Activated CD8-positive, alpha-beta T cell treated with anti-CD3 and anti-CD28 coated beads for 36 hours (primary cell): ENCODE measurements around the gene ABHD2. TPM values are rescaled to one million over a fixed set of nuclear protein-coding genes. Genes with fewer than 3 reads are reported as not detected.

Source experiments
- ATAC-seq: fragments of 200-7000 bp; cut with Tn5 transposase; one replicate; pipeline ENCODE4 v1.10.0; 2021; ENCODE audit warnings: mild to moderate bottlenecking, moderate library complexity
- CTCF ChIA-PET: fragments of 350-600 bp; sonication (Branson Sonifier 250); formaldehyde crosslinking; loops from one replicate; lab custom pipeline; 2021; ENCODE audit warnings: antibody characterized with exemption; lab: Charles Lee
- POLR2A ChIA-PET: fragments of 350-600 bp; sonication (Branson Sonifier 250); formaldehyde crosslinking; loops from one replicate; lab custom pipeline; 2021; ENCODE audit warnings: antibody characterized with exemption; lab: Charles Lee
- DNase-seq: peaks from one replicate; pipeline ENCODE4 v3.0.0-alpha.2; 2020
- H3K27ac Mint-ChIP-seq: one replicate; pipeline ENCODE4 v1.8.0; 2021; ENCODE audit warnings: mild to moderate bottlenecking, mixed read lengths
- H3K27me3 Mint-ChIP-seq: one replicate; pipeline ENCODE4 v1.8.0; 2021; ENCODE audit warnings: mixed read lengths
- H3K36me3 Mint-ChIP-seq: one replicate; pipeline ENCODE4 v1.8.0; 2021; ENCODE audit warnings: low read depth, mixed read lengths
- H3K4me1 Mint-ChIP-seq: one replicate; pipeline ENCODE4 v1.8.0; 2021; ENCODE audit warnings: low read depth, mixed read lengths
- H3K4me3 Mint-ChIP-seq: one replicate; pipeline ENCODE4 v1.8.0; 2021; ENCODE audit warnings: mild to moderate bottlenecking, moderate library complexity, mixed read lengths
- H3K9me3 Mint-ChIP-seq: one replicate; pipeline ENCODE4 v1.8.0; 2021; ENCODE audit warnings: mixed read lengths
- intact Hi-C: fragments of 100-400 bp; cut with micrococcal nuclease; formaldehyde crosslinking; loops from one replicate; pipeline ENCODE4 v1.10.0; 2022
- total RNA-seq, 2 experiments: library from RNA; stranded (reverse); gene quantifications; one replicate each; pipeline ENCODE4 v1.2.3, GENCODE V29; 2021
- TF ChIP-seq, protein P1 (sequence below): fragments of 200-600 bp; IDR thresholded peaks from one replicate; pipeline ENCODE4 v1.8.0; 2022; ENCODE audit warnings: antibody characterized with exemption, mild to moderate bottlenecking

Gene ABHD2
- total RNA-seq, 2 experiments from 2014 or later: 36.8 to 38.9 TPM

DNA sequence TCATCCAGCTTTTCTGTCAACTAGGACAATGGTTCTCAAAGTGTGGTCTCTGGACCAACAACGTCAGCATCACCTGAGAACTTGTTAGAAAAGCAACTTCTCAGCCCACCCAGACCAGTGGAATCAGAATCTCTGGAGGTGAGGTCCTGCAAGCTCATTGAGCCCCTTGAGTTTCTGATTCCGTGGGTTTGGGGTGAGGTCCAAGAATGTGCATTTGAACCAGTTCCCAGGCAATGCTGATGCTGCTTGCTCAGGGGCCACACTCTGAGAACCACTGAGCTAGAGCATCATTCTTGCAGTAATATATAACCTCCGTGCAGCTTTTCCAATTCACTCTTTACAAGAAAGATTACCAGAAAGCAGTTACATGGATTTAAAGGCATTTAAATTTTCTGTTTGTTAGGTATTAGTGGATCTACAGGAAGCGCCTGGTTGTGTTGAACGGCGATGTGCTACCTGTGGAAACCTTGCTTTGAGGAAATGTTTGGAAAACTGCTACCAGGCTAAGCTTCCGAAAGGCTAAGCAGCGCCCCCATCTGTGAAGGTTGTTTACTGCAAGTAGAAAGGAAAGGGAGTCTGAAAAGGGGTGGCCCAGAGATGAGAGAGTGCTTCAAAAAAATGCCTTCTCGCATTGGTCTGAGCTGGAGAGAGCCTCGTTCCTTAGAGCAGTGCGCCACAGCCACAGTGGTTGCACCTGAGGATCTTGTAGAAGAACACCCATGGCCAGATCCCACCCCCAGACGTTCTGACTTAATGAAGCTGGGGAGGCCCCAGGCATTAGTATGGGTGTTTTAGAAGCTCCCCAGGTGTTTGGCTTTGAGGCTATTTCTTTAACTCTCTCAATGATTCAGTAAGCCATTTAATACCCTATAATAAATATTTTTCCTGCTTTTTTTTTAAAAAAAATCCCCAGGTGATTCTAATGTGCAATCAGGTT lies 83.1 kb downstream of the ABHD2 start:
- no peak overlapping the region for H3K27ac Mint-ChIP-seq
- DNase-seq: peak; percentile 49

DNA sequence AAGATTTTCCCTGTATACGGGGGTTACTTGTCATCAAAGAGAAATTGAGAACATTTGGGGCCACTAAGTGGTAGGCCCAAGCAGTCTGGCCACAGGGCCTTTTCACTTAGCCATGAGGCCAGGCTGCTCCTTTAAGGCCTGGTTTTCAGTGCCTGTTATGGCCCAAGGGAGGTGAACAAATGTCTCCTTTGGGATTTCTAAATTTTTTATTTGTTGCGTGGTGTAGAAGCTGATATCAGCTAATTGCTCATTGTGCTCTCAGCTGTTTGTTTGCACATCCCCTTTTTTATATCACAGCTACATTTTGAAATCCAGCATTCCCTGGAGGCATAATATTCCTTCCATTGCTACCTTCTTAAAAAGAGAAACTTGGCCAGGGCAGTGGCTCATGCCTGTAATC lies 84.7 kb downstream of the ABHD2 start:
- Mint-ChIP-seq H3K27me3 (no peaks in the 10 kb centered on the region), H3K9me3 (no peaks in the 10 kb centered on the region), H3K36me3 (peaks cover 20% of the 10 kb centered on the region), H3K27ac (no peak overlapping the region), H3K4me1 (peaks cover 24% of the 10 kb centered on the region), H3K4me3 (no peak overlapping the region)
- TF ChIP-seq, protein P1, sequence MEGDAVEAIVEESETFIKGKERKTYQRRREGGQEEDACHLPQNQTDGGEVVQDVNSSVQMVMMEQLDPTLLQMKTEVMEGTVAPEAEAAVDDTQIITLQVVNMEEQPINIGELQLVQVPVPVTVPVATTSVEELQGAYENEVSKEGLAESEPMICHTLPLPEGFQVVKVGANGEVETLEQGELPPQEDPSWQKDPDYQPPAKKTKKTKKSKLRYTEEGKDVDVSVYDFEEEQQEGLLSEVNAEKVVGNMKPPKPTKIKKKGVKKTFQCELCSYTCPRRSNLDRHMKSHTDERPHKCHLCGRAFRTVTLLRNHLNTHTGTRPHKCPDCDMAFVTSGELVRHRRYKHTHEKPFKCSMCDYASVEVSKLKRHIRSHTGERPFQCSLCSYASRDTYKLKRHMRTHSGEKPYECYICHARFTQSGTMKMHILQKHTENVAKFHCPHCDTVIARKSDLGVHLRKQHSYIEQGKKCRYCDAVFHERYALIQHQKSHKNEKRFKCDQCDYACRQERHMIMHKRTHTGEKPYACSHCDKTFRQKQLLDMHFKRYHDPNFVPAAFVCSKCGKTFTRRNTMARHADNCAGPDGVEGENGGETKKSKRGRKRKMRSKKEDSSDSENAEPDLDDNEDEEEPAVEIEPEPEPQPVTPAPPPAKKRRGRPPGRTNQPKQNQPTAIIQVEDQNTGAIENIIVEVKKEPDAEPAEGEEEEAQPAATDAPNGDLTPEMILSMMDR: no peak
- ATAC-seq: no peak
- DNase-seq: no peak
- intact Hi-C loops: loop anchor here (10.0 kb wide), 2 partner anchors 88 to 268 kb away; partner anchors contain the start of gene ABHD2
- POLR2A ChIA-PET: interaction anchor here (0.5 kb wide), 1 partner anchor 112 kb away, joined by 3 read pairs; no protein-coding TSS in a partner anchor
- CTCF ChIA-PET: interaction anchor here (1.1 to 12.5 kb wide), 6 partner anchors 24 to 114 kb away, joined by 3 to 262 read pairs (median 6); no protein-coding TSS in a partner anchor

More for the DNA sequence above, 83.1 kb downstream of the ABHD2 start:
- intact Hi-C loops: loop anchor here (10.0 kb wide), 2 partner anchors 87 to 267 kb away; partner anchors contain the start of gene ABHD2
- Mint-ChIP-seq H3K9me3 (no peaks in the 10 kb centered on the region), H3K4me3 (no peak overlapping the region), H3K36me3 (peaks cover 9% of the 10 kb centered on the region), H3K27me3 (no peaks in the 10 kb centered on the region), H3K4me1 (peaks cover 29% of the 10 kb centered on the region)
- POLR2A ChIA-PET: no interaction called here
- TF ChIP-seq, protein P1: peak; percentile 80
- CTCF ChIA-PET: interaction anchor here (0.7 to 12.5 kb wide), 41 partner anchors 9 to 267 kb away, joined by 3 to 262 read pairs (median 4); partner anchors contain the start of gene ABHD2
- ATAC-seq: no peak

DNA sequence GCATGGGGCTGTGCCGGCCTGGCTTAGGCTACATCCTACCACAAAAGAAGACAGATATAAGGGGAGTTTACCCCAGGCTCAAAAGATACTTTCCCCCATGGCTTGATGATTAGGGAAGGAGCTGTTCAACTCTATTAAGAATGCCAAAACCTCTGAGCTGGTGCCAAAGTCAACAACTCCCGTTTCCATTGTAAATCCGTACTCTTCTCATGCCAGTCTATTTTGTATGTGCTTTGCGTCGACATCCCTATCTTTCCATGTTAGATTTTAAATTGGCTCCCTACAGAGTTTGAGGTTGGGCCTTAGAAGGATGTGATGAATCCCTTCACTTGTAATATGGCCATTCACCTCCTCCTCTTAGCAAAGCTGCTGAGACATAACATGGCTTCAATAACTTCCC lies 86.2 kb downstream of the ABHD2 start:
- POLR2A ChIA-PET: no interaction called here
- TF ChIP-seq, protein P1: no peak
- peaks cover 22% of the 10 kb centered on the region for H3K4me1 Mint-ChIP-seq
- no peaks in the 10 kb centered on the region for H3K9me3 Mint-ChIP-seq
- H3K4me3 Mint-ChIP-seq: no peak overlapping the region
- H3K27me3 Mint-ChIP-seq: no peaks in the 10 kb centered on the region
- H3K27ac Mint-ChIP-seq: no peak overlapping the region
- ATAC-seq: no peak
- no peak for DNase-seq
- intact Hi-C loops: loop anchor here (10.0 kb wide), 2 partner anchors 90 to 270 kb away; partner anchors contain the start of gene ABHD2
- H3K36me3 Mint-ChIP-seq: peaks cover 21% of the 10 kb centered on the region
- CTCF ChIA-PET: interaction anchor here (0.8 to 12.5 kb wide), 6 partner anchors 8 to 116 kb away, joined by 3 to 262 read pairs (median 4); no protein-coding TSS in a partner anchor

DNA sequence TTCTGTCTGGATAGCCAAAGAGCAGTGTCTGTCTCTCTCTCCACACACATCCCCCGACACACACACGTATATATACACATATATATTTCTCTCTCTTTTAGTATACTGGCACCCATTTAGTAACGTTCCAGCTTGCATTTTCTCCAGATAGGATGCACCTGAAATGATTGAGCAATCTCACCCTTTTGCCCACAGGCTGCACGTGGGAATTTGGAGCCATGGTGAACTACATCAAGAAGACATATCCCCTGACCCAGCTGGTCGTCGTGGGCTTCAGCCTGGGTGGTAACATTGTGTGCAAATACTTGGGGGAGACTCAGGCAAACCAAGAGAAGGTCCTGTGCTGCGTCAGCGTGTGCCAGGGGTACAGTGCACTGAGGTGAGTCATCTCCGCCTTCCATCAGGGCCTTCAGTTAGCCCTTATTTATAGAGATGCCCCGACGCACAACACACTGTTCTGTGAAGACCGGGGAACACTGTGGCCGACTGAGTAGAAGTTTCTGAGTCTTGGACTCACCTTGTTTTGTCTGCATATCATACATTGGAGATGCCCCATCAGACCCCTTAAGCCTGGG lies 87.4 kb downstream of the ABHD2 start:
- no peaks in the 10 kb centered on the region for H3K9me3 Mint-ChIP-seq
- no peak overlapping the region for H3K4me3 Mint-ChIP-seq
- POLR2A ChIA-PET: no interaction called here

More for the DNA sequence above, 87.4 kb downstream of the ABHD2 start:
- CTCF ChIA-PET: interaction anchor here (0.7 to 12.5 kb wide), 7 partner anchors 9 to 117 kb away, joined by 3 to 262 read pairs (median 3); no protein-coding TSS in a partner anchor
- intact Hi-C loops: loop anchor here (2.0 to 10.0 kb wide), 3 partner anchors 91 to 271 kb away; partner anchors contain the start of gene ABHD2
- TF ChIP-seq, protein P1: no peak
- H3K4me1 Mint-ChIP-seq: peaks cover 29% of the 10 kb centered on the region
- H3K27ac Mint-ChIP-seq: no peak overlapping the region
- ATAC-seq (no peak), DNase-seq (no peak)
- peaks cover 18% of the 10 kb centered on the region for H3K36me3 Mint-ChIP-seq
- no peaks in the 10 kb centered on the region for H3K27me3 Mint-ChIP-seq
